T-cell (primary cell): ENCODE measurements around the gene PRELID3B. TPM values are rescaled to one million over a fixed set of nuclear protein-coding genes. Genes with fewer than 3 reads are reported as not detected.
"Not testable (repeated sequence)": the region's sequence is repeated elsewhere in the genome, so short reads cannot be mapped to it uniquely, and the experiment has no call there.

Experiments
- ATAC-seq, 4 experiments: fragments of 200-7000 bp in 3 of 4; fragments of 150-1000 bp in 1 of 4; cut with Tn5 transposase; replicated peaks in 1 of 4; 1 replicate in 3 of 4; 2 replicates in 1 of 4; pipeline ENCODE4 v1.10.0; 2021; ENCODE audit warnings: moderate library complexity in 3 of 4, mild to moderate bottlenecking in 2 of 4, moderate number of reproducible peaks in 1 of 4
- CTCF ChIA-PET, 2 donors: fragments of 300-600 bp; sonication (Branson Sonifier 250); formaldehyde crosslinking; loops; one replicate each; lab custom pipeline; 2022; ENCODE audit warnings: antibody characterized with exemption in 2 of 2; lab: Charles Lee
- POLR2A ChIA-PET, 2 donors: fragments of 300-600 bp; sonication (Branson Sonifier 250); formaldehyde crosslinking; loops; one replicate each; lab custom pipeline; 2022; ENCODE audit warnings: antibody characterized with exemption in 2 of 2; lab: Charles Lee
- DNase-seq, 35 experiments: peaks; one replicate each; pipeline versions ENCODE4 v3.0.0 to v3.0.0-alpha.2; 2013 to 2023
- H3K27ac ChIP-seq: one replicate; pipeline ENCODE4 v1.5.1; 2013; ENCODE audit warnings: low read length
- H3K27me3 ChIP-seq, 2 experiments: replicated peaks in 1 of 2; 1 replicate in 1 of 2; 2 replicates in 1 of 2; pipeline versions ENCODE4 v1.6.1 to v1.7.0; 2013; ENCODE audit warnings: low read length in 1 of 2, mixed read lengths in 1 of 2; ENCODE audit not compliant: control insufficient read depth in 2 of 2, insufficient read depth in 2 of 2; ENCODE audit errors: extremely low read depth in 1 of 2
- H3K36me3 ChIP-seq, 2 donors: 1 replicate in 1 of 2; 2 replicates in 1 of 2; pipeline versions ENCODE4 v1.6.1 to v1.7.0; 2013; ENCODE audit warnings: low read length in 1 of 2; ENCODE audit not compliant: control insufficient read depth in 2 of 2, insufficient read depth in 1 of 2; ENCODE audit errors: extremely low read depth in 1 of 2
- H3K4me1 ChIP-seq, 2 experiments: 1 replicate in 1 of 2; 2 replicates in 1 of 2; pipeline versions ENCODE4 v1.6.1 to v1.7.0; 2013; ENCODE audit warnings: low read length in 2 of 2, mixed read lengths in 1 of 2; ENCODE audit not compliant: insufficient read depth in 2 of 2, control insufficient read depth in 1 of 2; ENCODE audit errors: extremely low read depth in 1 of 2
- H3K4me3 ChIP-seq, 2 donors: 1 replicate in 1 of 2; 2 replicates in 1 of 2; pipeline versions ENCODE4 v1.5.1 to v1.7.0; 2013; ENCODE audit warnings: mild to moderate bottlenecking in 2 of 2, low read length in 1 of 2, moderate library complexity in 1 of 2; ENCODE audit not compliant: control insufficient read depth in 1 of 2; ENCODE audit errors: extremely low read depth in 1 of 2
- H3K9me3 ChIP-seq: 2 replicates; pipeline ENCODE4 v1.7.0; 2013
- H3K27ac Mint-ChIP-seq, 2 donors: one replicate each; pipeline ENCODE4 v1.8.0; 2020 to 2021; ENCODE audit warnings: mild to moderate bottlenecking in 2 of 2, mixed read lengths in 2 of 2
- H3K27me3 Mint-ChIP-seq, 2 donors: one replicate each; pipeline ENCODE4 v1.8.0; 2021 to 2022; ENCODE audit warnings: mixed read lengths in 2 of 2
- H3K36me3 Mint-ChIP-seq: one replicate; pipeline ENCODE4 v1.8.0; 2021; ENCODE audit warnings: mixed read lengths
- H3K4me1 Mint-ChIP-seq, 3 donors: one replicate each; pipeline ENCODE4 v1.8.0; 2020 to 2022; ENCODE audit warnings: mixed read lengths in 3 of 3, mild to moderate bottlenecking in 1 of 3
- H3K4me3 Mint-ChIP-seq, 3 donors: one replicate each; pipeline ENCODE4 v1.8.0; 2020 to 2022; ENCODE audit warnings: mild to moderate bottlenecking in 3 of 3, mixed read lengths in 3 of 3, moderate library complexity in 3 of 3
- H3K9me3 Mint-ChIP-seq, 3 donors: one replicate each; pipeline ENCODE4 v1.8.0; 2020 to 2022; ENCODE audit warnings: mixed read lengths in 3 of 3
- WGBS: methylation state at CpG from one replicate; pipeline ENCODE4 v1.1.5; 2013; ENCODE audit warnings: missing lambda C conversion rate; ENCODE audit not compliant: insufficient coverage; 5-methylcytosine and 5-hydroxymethylcytosine counted together
- total RNA-seq, 35 experiments: library from RNA in 6 of 35; stranded (reverse) in 6 of 35; fragments of 120-200 nt in 1 of 35; gene quantifications; one replicate each; pipeline versions ENCODE4 v1.2.1 to v1.2.4 and lab custom pipeline; 2013 to 2026

PRELID3B gene
- total RNA-seq, 5 donors from 2014 or later (not counting 1 experiment from before 2014, with no cell fraction given): 41.4 to 49.0 (median 43.6) TPM

GRCh38 chr20:59046862-59047261, 4.3 kb upstream of the PRELID3B start:
- POLR2A ChIA-PET: interaction anchor here in 1 of 2 donors (0.7 kb wide), 1 partner anchor 68 kb away, joined by 3 read pairs; no protein-coding TSS in a partner anchor
- Histone ChIP-seq H3K27me3 (peaks cover 0 to 9% of the 10 kb centered on the region in 2 experiments), H3K27ac (no peak overlapping the region), H3K36me3 (no peaks in the 10 kb centered on the region), H3K4me3 (no peak overlapping the region), H3K4me1 (peaks cover 10 to 18% of the 10 kb centered on the region in 2 experiments), H3K9me3 (no peaks in the 10 kb centered on the region)
- CTCF ChIA-PET: interaction anchor here in 1 of 2 donors (0.7 kb wide), 1 partner anchor 67 kb away, joined by 3 read pairs; no protein-coding TSS in a partner anchor
- 90% methylated on average over 1 of the region's 3 CpGs for whole genome bisulfite sequencing
- no peak overlapping the region for H3K4me3 Mint-ChIP-seq
- no peaks in the 10 kb centered on the region for H3K36me3 Mint-ChIP-seq
- H3K27ac Mint-ChIP-seq: no peak overlapping the region
- peaks cover 20 to 30% (median 21%) of the 10 kb centered on the region in 3 donors for H3K4me1 Mint-ChIP-seq
- peaks cover 7 to 12% of the 10 kb centered on the region in 2 donors for H3K27me3 Mint-ChIP-seq
- DNase-seq (no peak), ATAC-seq (no peak)
- no peaks in the 10 kb centered on the region for H3K9me3 Mint-ChIP-seq

DNA sequence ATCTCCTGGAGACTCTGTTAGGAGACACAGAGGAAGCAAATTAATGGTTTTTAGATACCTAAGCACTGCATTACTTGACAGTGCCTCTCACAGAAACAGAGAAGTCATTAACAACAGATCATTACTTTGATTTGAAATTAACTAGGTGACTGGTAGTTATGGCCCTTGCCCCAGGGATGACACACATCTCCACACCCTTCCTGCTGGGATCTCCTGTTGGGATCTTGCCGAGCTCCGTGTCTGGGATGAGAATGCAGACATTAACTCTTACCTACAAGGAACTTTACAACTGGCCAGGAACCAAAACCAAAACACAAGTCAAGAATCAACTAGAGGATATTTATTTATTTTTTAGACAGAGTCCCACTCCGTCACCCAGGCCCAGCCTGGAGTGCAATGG, 2.2 kb upstream of the PRELID3B start:
- Histone ChIP-seq H3K27me3 (peaks cover 0 to 4% of the 10 kb centered on the region in 2 experiments), H3K9me3 (no peaks in the 10 kb centered on the region), H3K4me1 (peaks cover 24 to 33% of the 10 kb centered on the region in 2 experiments), H3K4me3 (no peak overlapping the region), H3K36me3 (no peaks in the 10 kb centered on the region), H3K27ac (no peak overlapping the region)
- Mint-ChIP-seq H3K4me1 (peaks cover 39 to 51% (median 41%) of the 10 kb centered on the region in 3 donors), H3K27ac (no peak overlapping the region), H3K4me3 (no peak overlapping the region), H3K9me3 (no peaks in the 10 kb centered on the region), H3K36me3 (peaks cover 7% of the 10 kb centered on the region), H3K27me3 (peaks cover 0 to 3% of the 10 kb centered on the region in 2 donors)
- no CpG with 5 or more reads among the region's 3 CpGs for WGBS
- DNase-seq (no peak), ATAC-seq (no peak)
- POLR2A ChIA-PET: no interaction called here
- CTCF ChIA-PET: no interaction called here

- no peaks in the 10 kb centered on the region for H3K27me3 ChIP-seq
- Mint-ChIP-seq H3K9me3 (no peaks in the 10 kb centered on the region), H3K27ac (peak overlapping the region; percentile 86 to 88), H3K4me1 (peaks cover 44 to 56% (median 46%) of the 10 kb centered on the region in 3 donors), H3K4me3 (no peak overlapping the region), H3K36me3 (peaks cover 7% of the 10 kb centered on the region), H3K27me3 (peaks cover 0 to 2% of the 10 kb centered on the region in 2 donors)
- H3K9me3 ChIP-seq: no peaks in the 10 kb centered on the region
- ChIA-PET CTCF (interaction anchor here in 1 of 2 donors (0.8 kb wide), 1 partner anchor 12 kb away, joined by 6 read pairs; the partner anchor contains the start of gene ATP5F1E), POLR2A (interaction anchor here in 1 of 2 donors (0.6 kb wide), 1 partner anchor 161 kb away, joined by 3 read pairs; no protein-coding TSS in a partner anchor)
- H3K4me1 ChIP-seq: peaks cover 27 to 33% of the 10 kb centered on the region in 2 experiments
- no peaks in the 10 kb centered on the region for H3K36me3 ChIP-seq
- H3K4me3 ChIP-seq: no peak overlapping the region
- no peak for DNase-seq
- ATAC-seq: no peak
- WGBS: no CpG with 5 or more reads among the region's 3 CpGs
- peak overlapping the region; percentile 84 for H3K27ac ChIP-seq
Observed at GRCh38 chr20:59044295-59044694, 1.7 kb upstream of the PRELID3B start.

- Mint-ChIP-seq H3K36me3 (peaks cover 7% of the 10 kb centered on the region), H3K27me3 (no peaks in the 10 kb centered on the region), H3K4me3 (peak overlapping the region; percentile 69 to 90 (median 86)), H3K9me3 (no peaks in the 10 kb centered on the region), H3K4me1 (peaks cover 50 to 61% (median 51%) of the 10 kb centered on the region in 3 donors), H3K27ac (peak overlapping the region; percentile 86 to 88)
- no peak for ATAC-seq
- no peaks in the 10 kb centered on the region for H3K36me3 ChIP-seq
- ChIA-PET CTCF (interaction anchor here in 1 of 2 donors (0.8 to 1.3 kb wide), 4 partner anchors 11 to 79 kb away, joined by 4 to 8 read pairs (median 5); partner anchors contain the start of gene ATP5F1E), POLR2A (interaction anchor here in 1 of 2 donors (0.5 to 3.3 kb wide), 8 partner anchors 12 to 601 kb away, joined by 3 to 31 read pairs (median 3); partner anchors contain the start of gene ATP5F1E)
- peak overlapping the region; percentile 84 for H3K27ac ChIP-seq
- H3K9me3 ChIP-seq: no peaks in the 10 kb centered on the region
- H3K4me3 ChIP-seq: no peak overlapping the region
- H3K4me1 ChIP-seq: peaks cover 27 to 33% of the 10 kb centered on the region in 2 experiments
- no CpG with 5 or more reads among the region's 3 CpGs for WGBS
- DNase-seq: peak in 1 of 35 experiments; percentile 47
- no peaks in the 10 kb centered on the region for H3K27me3 ChIP-seq
Observed at GRCh38 chr20:59043698-59044097, 1.1 kb upstream of the PRELID3B start.

DNA sequence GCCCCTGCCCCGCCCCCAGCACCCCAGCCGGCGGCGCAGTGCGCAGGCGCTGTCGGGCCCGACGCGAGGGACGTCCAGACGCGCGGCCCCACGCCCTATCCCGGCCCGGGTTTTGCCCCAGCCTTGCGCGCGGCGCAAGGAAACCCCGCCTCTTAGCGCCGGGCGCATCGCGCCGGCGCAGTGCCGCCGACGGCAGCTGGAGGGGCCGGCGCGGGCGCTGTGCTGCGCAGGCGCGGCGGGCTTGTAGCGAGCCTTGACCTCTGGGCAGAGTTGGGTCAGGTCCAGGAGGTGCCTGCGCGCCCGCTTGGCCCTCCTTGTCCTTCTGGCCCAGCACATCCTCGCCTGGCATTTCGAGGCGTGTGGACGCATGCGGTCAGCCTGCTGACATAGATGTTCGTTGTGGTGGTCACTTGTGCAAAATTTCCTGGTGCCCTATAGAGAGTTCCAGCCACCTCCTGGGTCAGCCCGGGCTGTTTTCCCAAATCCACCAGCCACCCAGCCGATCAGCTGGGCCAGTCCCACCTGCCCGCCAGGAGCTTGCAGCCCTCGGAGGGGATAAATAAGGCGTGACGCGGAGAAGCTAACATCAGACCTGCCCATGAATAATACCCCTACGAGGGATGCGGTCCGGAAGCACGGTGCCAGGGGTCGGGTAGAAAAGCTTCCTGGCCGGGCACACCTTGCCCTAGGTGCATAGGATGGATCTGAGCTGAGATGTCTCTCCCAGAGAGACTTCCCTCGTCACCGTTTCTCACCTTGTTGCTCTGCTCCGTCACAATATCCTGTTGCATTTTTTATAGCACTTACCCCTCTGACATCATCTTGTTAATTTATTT, 428 bp upstream of the PRELID3B start:
- no peaks in the 10 kb centered on the region for H3K9me3 ChIP-seq
- H3K27me3 Mint-ChIP-seq: no peaks in the 10 kb centered on the region
- H3K36me3 ChIP-seq: peaks cover 0 to 2% of the 10 kb centered on the region in 2 donors
- H3K36me3 Mint-ChIP-seq: peaks cover 9% of the 10 kb centered on the region
- peaks cover 27 to 33% of the 10 kb centered on the region in 2 experiments for H3K4me1 ChIP-seq
- peak; percentile 95 to 98 (median 98) for ATAC-seq
- CTCF ChIA-PET: interaction anchor here in 1 of 2 donors (0.8 to 3.2 kb wide), 4 partner anchors 11 to 80 kb away, joined by 4 to 12 read pairs (median 6); partner anchors contain the start of gene ATP5F1E
- peak overlapping the region; percentile 68 to 87 for H3K4me3 ChIP-seq
- DNase-seq: peak; percentile 86 to 97 (median 91)
- H3K4me1 Mint-ChIP-seq: peaks cover 45 to 57% (median 49%) of the 10 kb centered on the region in 3 donors
- H3K4me3 Mint-ChIP-seq: peak overlapping the region; percentile 69 to 90 (median 86)
- no peaks in the 10 kb centered on the region for H3K9me3 Mint-ChIP-seq
- peak overlapping the region; percentile 86 to 88 for H3K27ac Mint-ChIP-seq
- POLR2A ChIA-PET: interaction anchor here in 1 of 2 donors (0.6 to 3.3 kb wide), 7 partner anchors 11 to 601 kb away, joined by 3 to 31 read pairs (median 3); partner anchors contain the start of gene ATP5F1E
- H3K27me3 ChIP-seq: no peaks in the 10 kb centered on the region
- under 1% methylated on average over 49 of the region's 66 CpGs for WGBS
- peak overlapping the region; percentile 84 for H3K27ac ChIP-seq

GRCh38 chr20:59041487-59041886, 1.1 kb downstream of the PRELID3B start:
- Mint-ChIP-seq H3K36me3 (peaks cover 25% of the 10 kb centered on the region), H3K4me3 (peak overlapping the region; percentile 69 to 90 (median 86)), H3K27ac (peak overlapping the region; percentile 14 to 44), H3K4me1 (peaks cover 54 to 67% (median 54%) of the 10 kb centered on the region in 3 donors)
- 88% methylated on average over 4 of the region's 16 CpGs for WGBS
- Histone ChIP-seq H3K4me3 (peak overlapping the region; percentile 77 to 87), H3K4me1 (peaks cover 29 to 33% of the 10 kb centered on the region in 2 experiments), H3K27ac (peak overlapping the region; percentile 81), H3K36me3 (peaks cover 0 to 16% of the 10 kb centered on the region in 2 donors)
- not testable (repeated sequence) for H3K27me3 ChIP-seq, ATAC-seq, H3K9me3 ChIP-seq, H3K9me3 Mint-ChIP-seq, H3K27me3 Mint-ChIP-seq, DNase-seq
- POLR2A ChIA-PET: interaction anchor here in 1 of 2 donors (3.3 kb wide), 1 partner anchor 10 kb away, joined by 31 read pairs; the partner anchor contains the start of gene ATP5F1E
- CTCF ChIA-PET: interaction anchor here (0.5 to 3.2 kb wide), 3 partner anchors 9 to 803 kb away, joined by 3 to 12 read pairs (median 4); partner anchors contain the start of gene ATP5F1E (in 1 of the 2)
